ENCODE results near the gene PAQR4. TPM values are rescaled to one million over a fixed set of nuclear protein-coding genes. Genes with fewer than 3 reads are reported as not detected.

Gene PAQR4
- polyA plus RNA-seq, 3 donors: 6.3 to 14.2 (median 8.9) TPM

DNA sequence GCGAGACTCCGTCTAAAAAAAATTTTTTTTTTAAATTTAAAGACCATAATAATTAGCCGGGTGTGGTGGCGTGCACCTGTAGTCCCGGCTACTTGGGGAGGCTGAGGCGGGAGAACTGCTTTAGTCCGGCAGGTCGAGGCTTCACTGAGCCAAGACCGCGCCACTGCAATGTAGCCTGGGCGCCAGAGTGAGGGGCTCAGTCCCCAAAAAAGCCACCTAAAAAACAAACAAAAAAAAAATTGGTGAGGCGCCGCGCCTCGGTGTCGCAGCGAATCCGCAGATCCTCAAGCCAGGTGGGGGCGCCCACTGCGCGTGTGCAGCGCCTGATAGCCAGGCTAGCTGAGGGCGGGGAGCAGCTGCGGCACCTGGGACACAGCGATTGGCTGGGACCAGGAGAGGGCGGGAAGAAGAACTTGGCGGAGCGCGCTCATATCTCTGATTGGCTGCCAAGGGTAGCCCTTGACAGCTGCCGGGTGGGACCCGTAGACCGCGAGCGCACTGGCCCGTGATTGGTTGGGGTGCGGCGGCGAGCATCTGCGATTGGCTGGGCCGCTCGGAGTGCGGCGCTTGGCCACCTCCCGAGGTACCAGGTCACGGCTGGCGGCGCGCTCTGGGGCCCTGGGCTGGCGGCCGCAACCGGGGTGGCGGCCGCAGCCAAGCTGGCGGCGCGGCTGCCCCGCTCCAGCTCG is 34.6 kb downstream of the PAQR4 start:
- peaks cover 40 to 41% of the 10 kb centered on the region in 2 donors for H3K4me1 ChIP-seq (ENCODE audit: control insufficient read depth in 1 of 2, insufficient read depth in 2 of 2, low read length in 2 of 2)
- H3K27ac ChIP-seq (ENCODE audit: low read depth in 1 of 2, low read length in 2 of 2): no peak overlapping the region
- H3K27me3 Mint-ChIP-seq (ENCODE audit: low read depth in 3 of 3): peaks cover 0 to 21% (median 17%) of the 10 kb centered on the region in 3 donors
- no peak overlapping the region for H2AFZ ChIP-seq (ENCODE audit: insufficient read depth, low read depth, low read length, poor library complexity, severe bottlenecking)
- H3K9ac ChIP-seq (ENCODE audit: insufficient read depth, low read length, poor library complexity, severe bottlenecking): no peak overlapping the region
- DNase-seq: peak; percentile 98 to 99 (median 98)
- H3K4me1 Mint-ChIP-seq: peaks cover 38% of the 10 kb centered on the region
- WGBS (ENCODE audit: insufficient coverage): under 1% methylated on average over 49 of the region's 58 CpGs
- H3K36me3 ChIP-seq (replicated peaks in 1 of 2; ENCODE audit: control insufficient read depth in 1 of 2, insufficient read depth in 2 of 2, low read length in 2 of 2): no peaks in the 10 kb centered on the region
- H3K4me3 ChIP-seq (replicated peaks in 1 of 3; ENCODE audit: low read depth in 2 of 3, low read length in 3 of 3): no peak overlapping the region
- intact Hi-C loops (cut with micrococcal nuclease): loop anchor here in 1 of 2 donors (2.0 kb wide), 1 partner anchor 25 kb away; no protein-coding TSS in a partner anchor
- H3K27me3 ChIP-seq (ENCODE audit: control insufficient read depth in 2 of 2, insufficient read depth in 2 of 2, low read length in 2 of 2): peaks cover 0 to 2% of the 10 kb centered on the region in 2 donors
- peak overlapping the region; percentile 26 for H3K4me2 ChIP-seq (replicated peaks; ENCODE audit: extremely low read depth, low read length, poor library complexity, severe bottlenecking)
- H3K27ac Mint-ChIP-seq: no peak overlapping the region
- H3K4me3 Mint-ChIP-seq: peak overlapping the region; percentile 42 to 64
- peaks cover 5 to 6% of the 10 kb centered on the region in 2 donors for H3K36me3 Mint-ChIP-seq
- H3K79me2 ChIP-seq (ENCODE audit: insufficient read depth, low read length): no peaks in the 10 kb centered on the region
- peaks cover 0 to 3% (median 0%) of the 10 kb centered on the region in 7 donors for H3K9me3 Mint-ChIP-seq
- no peaks in the 10 kb centered on the region for H4K20me1 ChIP-seq (ENCODE audit: insufficient read depth, low read length)
- no peaks in the 10 kb centered on the region for H3K9me3 ChIP-seq (replicated peaks in 1 of 2; ENCODE audit: control insufficient read depth in 1 of 2, insufficient read depth in 1 of 2, low read length in 2 of 2)
- TF ChIP-seq, protein P1, sequence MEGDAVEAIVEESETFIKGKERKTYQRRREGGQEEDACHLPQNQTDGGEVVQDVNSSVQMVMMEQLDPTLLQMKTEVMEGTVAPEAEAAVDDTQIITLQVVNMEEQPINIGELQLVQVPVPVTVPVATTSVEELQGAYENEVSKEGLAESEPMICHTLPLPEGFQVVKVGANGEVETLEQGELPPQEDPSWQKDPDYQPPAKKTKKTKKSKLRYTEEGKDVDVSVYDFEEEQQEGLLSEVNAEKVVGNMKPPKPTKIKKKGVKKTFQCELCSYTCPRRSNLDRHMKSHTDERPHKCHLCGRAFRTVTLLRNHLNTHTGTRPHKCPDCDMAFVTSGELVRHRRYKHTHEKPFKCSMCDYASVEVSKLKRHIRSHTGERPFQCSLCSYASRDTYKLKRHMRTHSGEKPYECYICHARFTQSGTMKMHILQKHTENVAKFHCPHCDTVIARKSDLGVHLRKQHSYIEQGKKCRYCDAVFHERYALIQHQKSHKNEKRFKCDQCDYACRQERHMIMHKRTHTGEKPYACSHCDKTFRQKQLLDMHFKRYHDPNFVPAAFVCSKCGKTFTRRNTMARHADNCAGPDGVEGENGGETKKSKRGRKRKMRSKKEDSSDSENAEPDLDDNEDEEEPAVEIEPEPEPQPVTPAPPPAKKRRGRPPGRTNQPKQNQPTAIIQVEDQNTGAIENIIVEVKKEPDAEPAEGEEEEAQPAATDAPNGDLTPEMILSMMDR (IDR thresholded peaks at IDR 0.05): peak; percentile 34

DNA sequence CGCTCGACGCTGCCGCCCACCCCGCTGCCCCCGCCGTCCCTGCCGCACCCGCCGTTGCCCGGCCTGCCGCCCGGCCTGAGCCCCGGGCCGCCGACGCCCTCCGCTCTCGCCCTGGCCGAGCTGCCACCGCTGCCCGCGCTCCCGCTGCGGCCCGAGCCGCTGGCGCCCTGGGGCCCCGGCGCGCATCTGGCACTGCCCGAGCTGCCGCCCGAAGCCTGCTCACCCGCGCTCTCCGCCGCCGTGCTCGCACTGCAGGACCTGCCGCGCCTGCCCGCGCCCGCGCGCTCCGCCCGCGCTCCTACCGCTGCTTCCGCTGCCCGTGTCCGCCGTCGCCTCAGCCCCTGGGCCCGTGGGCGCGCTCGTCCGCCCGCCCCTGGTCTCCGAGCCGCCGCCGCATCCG is 35.2 kb downstream of the PAQR4 start:
- no peaks in the 10 kb centered on the region for H3K9me3 ChIP-seq (replicated peaks in 1 of 2; ENCODE audit: control insufficient read depth in 1 of 2, insufficient read depth in 1 of 2, low read length in 2 of 2)
- Mint-ChIP-seq H3K27ac (peak overlapping the region in 1 of 7 donors; percentile 87), H3K4me1 (peaks cover 44% of the 10 kb centered on the region), H3K9me3 (peaks cover 0 to 3% (median 0%) of the 10 kb centered on the region in 7 donors), H3K4me3 (peak overlapping the region; percentile 81 to 88), H3K27me3 (ENCODE audit: low read depth in 3 of 3) (peaks cover 0 to 18% (median 14%) of the 10 kb centered on the region in 3 donors), H3K36me3 (peaks cover 5 to 6% of the 10 kb centered on the region in 2 donors)
- H2AFZ ChIP-seq (ENCODE audit: insufficient read depth, low read depth, low read length, poor library complexity, severe bottlenecking): no peak overlapping the region
- no peak for DNase-seq
- no peaks in the 10 kb centered on the region for H4K20me1 ChIP-seq (ENCODE audit: insufficient read depth, low read length)
- H3K79me2 ChIP-seq (ENCODE audit: insufficient read depth, low read length): no peaks in the 10 kb centered on the region
- H3K4me3 ChIP-seq (replicated peaks in 1 of 3; ENCODE audit: low read depth in 2 of 3, low read length in 3 of 3): no peak overlapping the region
- H3K27me3 ChIP-seq (ENCODE audit: control insufficient read depth in 2 of 2, insufficient read depth in 2 of 2, low read length in 2 of 2): peaks cover 0 to 2% of the 10 kb centered on the region in 2 donors
- peak overlapping the region; percentile 70 for H3K4me2 ChIP-seq (replicated peaks; ENCODE audit: extremely low read depth, low read length, poor library complexity, severe bottlenecking)
- WGBS (ENCODE audit: insufficient coverage): under 1% methylated on average over 65 of the region's 67 CpGs
- H3K36me3 ChIP-seq (replicated peaks in 1 of 2; ENCODE audit: control insufficient read depth in 1 of 2, insufficient read depth in 2 of 2, low read length in 2 of 2): no peaks in the 10 kb centered on the region
- intact Hi-C loops (cut with micrococcal nuclease): no loop called here
- H3K4me1 ChIP-seq (ENCODE audit: control insufficient read depth in 1 of 2, insufficient read depth in 2 of 2, low read length in 2 of 2): peaks cover 45 to 47% of the 10 kb centered on the region in 2 donors
- H3K27ac ChIP-seq (ENCODE audit: low read depth in 1 of 2, low read length in 2 of 2): no peak overlapping the region
- no peak overlapping the region for H3K9ac ChIP-seq (ENCODE audit: insufficient read depth, low read length, poor library complexity, severe bottlenecking)
- TF ChIP-seq, protein P1 (IDR thresholded peaks at IDR 0.05): no peak
